ENCODE data around the gene PAX7.

PAX7 gene

GRCh38 chr1:18725231-18725895 is 94.7 kb downstream of the PAX7 start:
- TF ChIP-seq ZFX (IDR thresholded peaks at IDR 0.05; ENCODE audit: borderline replicate concordance) = no peak
- TF ChIP-seq CTCF (IDR thresholded peaks at IDR 0.05) = no peak
- no peak overlapping the region for H3K27ac ChIP-seq

GRCh38 chr1:18726368-18726767 is 95.7 kb downstream of the PAX7 start:
- TF ChIP-seq CTCF (IDR thresholded peaks at IDR 0.05) (no peak), ZFX (IDR thresholded peaks at IDR 0.05; ENCODE audit: borderline replicate concordance) (no peak)
- H3K27ac ChIP-seq = no peak overlapping the region

- TF ChIP-seq ZFX (IDR thresholded peaks at IDR 0.05; ENCODE audit: borderline replicate concordance) (no peak), CTCF (IDR thresholded peaks at IDR 0.05) (no peak)
- H3K27ac ChIP-seq = no peak overlapping the region
Measured at GRCh38 chr1:18727956-18728355, 97.3 kb downstream of the PAX7 start.

- TF ChIP-seq CTCF (IDR thresholded peaks at IDR 0.05) (no peak), ZFX (IDR thresholded peaks at IDR 0.05; ENCODE audit: borderline replicate concordance) (no peak)
- H3K27ac ChIP-seq = no peak overlapping the region
Measured at GRCh38 chr1:18730321-18730720, 99.7 kb downstream of the PAX7 start.

DNA sequence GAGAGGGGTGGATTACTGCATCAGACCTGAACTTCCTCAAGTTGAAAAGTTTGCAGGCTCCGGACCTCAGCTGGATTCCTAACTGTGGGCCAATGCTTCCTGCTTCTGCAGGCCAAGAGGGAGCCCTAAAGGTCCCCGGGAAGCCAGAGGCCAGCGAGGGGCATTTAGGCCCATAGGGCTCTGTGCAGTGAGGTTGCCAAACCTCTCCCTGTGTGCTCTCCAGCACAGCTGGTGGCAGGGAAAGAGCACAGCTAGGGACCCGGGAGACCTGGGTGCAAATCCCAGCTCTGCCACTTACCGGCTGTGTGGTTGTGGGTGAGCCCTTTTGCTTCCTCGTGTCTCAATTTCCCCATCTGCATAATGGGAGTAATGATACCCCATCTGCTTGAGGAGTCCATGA is 100.5 kb downstream of the PAX7 start:
- H3K27ac ChIP-seq = no peak overlapping the region
- TF ChIP-seq CTCF (IDR thresholded peaks at IDR 0.05) = no peak
- TF ChIP-seq ZFX (IDR thresholded peaks at IDR 0.05; ENCODE audit: borderline replicate concordance) = no peak

DNA sequence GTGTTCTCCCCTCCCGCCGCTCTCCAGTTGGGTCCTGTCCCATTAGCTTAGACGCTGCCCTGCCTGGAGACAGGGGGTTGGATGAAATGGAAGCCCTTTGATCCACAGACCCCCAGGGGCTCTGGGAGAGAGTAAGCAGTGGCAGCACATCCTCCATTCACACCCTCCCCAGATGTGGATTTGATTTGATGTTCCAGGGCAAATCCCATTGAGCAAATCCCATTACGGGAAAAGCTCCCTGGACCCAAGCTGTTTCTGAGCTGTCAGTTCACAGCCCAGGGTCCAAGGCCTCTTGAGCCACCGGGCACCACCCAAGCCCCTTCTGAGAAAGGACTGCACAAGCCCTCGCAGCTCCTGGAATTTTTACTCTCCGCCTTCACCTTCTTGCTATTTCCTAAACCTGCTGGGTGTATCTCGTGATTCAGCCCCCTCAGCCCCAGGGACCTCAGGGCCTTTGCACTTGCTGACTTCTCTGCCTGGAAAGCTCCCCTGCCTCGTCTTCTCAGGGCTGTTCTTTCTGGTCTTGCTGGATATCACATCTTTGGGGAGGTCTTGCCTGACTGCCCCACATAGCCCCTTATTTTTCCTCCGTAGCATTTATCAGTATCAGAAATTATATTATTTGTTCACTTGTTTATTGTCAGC is 101.1 kb downstream of the PAX7 start:
- no peak for TF ChIP-seq CTCF (IDR thresholded peaks at IDR 0.05)
- TF ChIP-seq ZFX (IDR thresholded peaks at IDR 0.05; ENCODE audit: borderline replicate concordance) = no peak
- no peak overlapping the region for H3K27ac ChIP-seq

DNA sequence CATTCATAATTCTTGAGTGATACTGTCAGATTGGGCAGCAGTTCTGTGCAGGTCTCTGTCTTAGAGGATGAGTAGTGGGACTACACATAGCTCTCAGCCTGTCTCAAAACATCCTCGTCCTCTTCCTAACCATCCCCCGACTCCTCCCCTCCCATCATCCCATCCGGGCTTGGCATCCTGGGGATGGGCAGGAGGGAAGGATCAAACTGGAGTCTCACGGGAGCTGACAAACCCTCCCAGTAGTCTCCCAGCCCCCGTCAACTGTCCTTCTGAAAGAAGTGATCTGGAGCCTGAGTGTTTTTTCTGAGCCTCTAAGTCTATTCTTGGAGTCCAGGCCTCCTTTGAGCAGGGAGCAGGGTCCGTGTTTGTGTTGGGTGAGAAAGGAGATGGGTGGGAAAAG is 102.0 kb downstream of the PAX7 start:
- H3K27ac ChIP-seq = no peak overlapping the region

More for the DNA sequence above, 102.0 kb downstream of the PAX7 start:
- no peak for TF ChIP-seq ZFX (IDR thresholded peaks at IDR 0.05; ENCODE audit: borderline replicate concordance)
- TF ChIP-seq CTCF (IDR thresholded peaks at IDR 0.05) = no peak
